CD14-positive monocyte (primary cell): ENCODE measurements around the gene RGS3. TPM values are rescaled to one million over a fixed set of nuclear protein-coding genes. Genes with fewer than 3 reads are reported as not detected.

Experiments used
- DNase-seq, 3 donors: peaks; one replicate each; pipeline ENCODE4 v3.0.0-alpha.2; 2011 to 2022
- H2AFZ ChIP-seq: 2 replicates; pipeline ENCODE4 v1.6.0; 2012; ENCODE audit warnings: mild to moderate bottlenecking, low read depth, low read length, inconsistent platforms; ENCODE audit not compliant: insufficient read depth, poor library complexity, severe bottlenecking
- H3K27ac ChIP-seq, 2 donors: 1 replicate in 1 of 2; 2 replicates in 1 of 2; pipeline ENCODE4 v1.5.1; 2012 to 2013; ENCODE audit warnings: low read length in 2 of 2, control low read depth in 1 of 2, inconsistent platforms in 1 of 2, low read depth in 1 of 2, mild to moderate bottlenecking in 1 of 2
- H3K27me3 ChIP-seq, 2 donors: one replicate each; pipeline versions ENCODE4 v1.6.0 to v1.6.1; 2011 to 2013; ENCODE audit warnings: low read length in 2 of 2; ENCODE audit not compliant: control insufficient read depth in 2 of 2, insufficient read depth in 2 of 2
- H3K36me3 ChIP-seq, 2 donors: replicated peaks in 1 of 2; 1 replicate in 1 of 2; 2 replicates in 1 of 2; pipeline versions ENCODE4 v1.5.1 to v1.6.1; 2012 to 2013; ENCODE audit warnings: low read length in 2 of 2, control low read depth in 1 of 2, inconsistent platforms in 1 of 2, mild to moderate bottlenecking in 1 of 2; ENCODE audit not compliant: insufficient read depth in 2 of 2, control insufficient read depth in 1 of 2
- H3K4me1 ChIP-seq, 2 donors: 1 replicate in 1 of 2; 2 replicates in 1 of 2; pipeline versions ENCODE4 v1.5.1 to v1.6.1; 2012 to 2013; ENCODE audit warnings: low read length in 2 of 2, control low read depth in 1 of 2, inconsistent platforms in 1 of 2, mild to moderate bottlenecking in 1 of 2, moderate library complexity in 1 of 2; ENCODE audit not compliant: insufficient read depth in 2 of 2, control insufficient read depth in 1 of 2
- H3K4me2 ChIP-seq: replicated peaks from 2 replicates; pipeline ENCODE3; 2012; ENCODE audit warnings: low read length, moderate library complexity, mild to moderate bottlenecking; ENCODE audit not compliant: poor library complexity, severe bottlenecking; ENCODE audit errors: extremely low read depth
- H3K4me3 ChIP-seq, 3 experiments: fragments of 200-600 bp in 1 of 3; sonication (generic) in 1 of 3; replicated peaks in 1 of 3; 1 replicate in 2 of 3; 2 replicates in 1 of 3; pipeline ENCODE4 v1.5.1; 2011 to 2013; ENCODE audit warnings: low read length in 3 of 3, mild to moderate bottlenecking in 3 of 3, control low read depth in 2 of 3, low read depth in 2 of 3, inconsistent platforms in 1 of 3, moderate library complexity in 1 of 3
- H3K79me2 ChIP-seq: 2 replicates; pipeline ENCODE4 v1.6.0; 2012; ENCODE audit warnings: mild to moderate bottlenecking, control low read depth, inconsistent platforms, low read length, moderate library complexity; ENCODE audit not compliant: insufficient read depth
- H3K9ac ChIP-seq: 2 replicates; pipeline ENCODE4 v1.6.0; 2017; ENCODE audit warnings: low read length, mild to moderate bottlenecking; ENCODE audit not compliant: insufficient read depth, poor library complexity, severe bottlenecking
- H3K9me3 ChIP-seq, 2 donors: replicated peaks in 1 of 2; 1 replicate in 1 of 2; 2 replicates in 1 of 2; pipeline versions ENCODE4 v1.5.1 to v1.6.1; 2012 to 2013; ENCODE audit warnings: low read length in 2 of 2, control low read depth in 1 of 2; ENCODE audit not compliant: control insufficient read depth in 1 of 2, insufficient read depth in 1 of 2
- H4K20me1 ChIP-seq: 2 replicates; pipeline ENCODE4 v1.6.0; 2012; ENCODE audit warnings: mild to moderate bottlenecking, low read length, control low read depth, moderate library complexity; ENCODE audit not compliant: insufficient read depth
- H3K27ac Mint-ChIP-seq, 7 donors: one replicate each; pipeline ENCODE4 v1.8.0; 2020; ENCODE audit warnings: mild to moderate bottlenecking in 7 of 7, mixed read lengths in 7 of 7, moderate library complexity in 6 of 7, inconsistent platforms in 2 of 7
- H3K27me3 Mint-ChIP-seq, 3 donors: one replicate each; pipeline ENCODE4 v1.8.0; 2021 to 2022; ENCODE audit warnings: low read depth in 3 of 3, mild to moderate bottlenecking in 3 of 3, mixed read lengths in 3 of 3, moderate library complexity in 3 of 3, inconsistent platforms in 1 of 3
- H3K36me3 Mint-ChIP-seq, 2 donors: one replicate each; pipeline ENCODE4 v1.8.0; 2020; ENCODE audit warnings: mixed read lengths in 2 of 2, inconsistent platforms in 1 of 2, mild to moderate bottlenecking in 1 of 2
- H3K4me1 Mint-ChIP-seq: one replicate; pipeline ENCODE4 v1.8.0; 2020; ENCODE audit warnings: mild to moderate bottlenecking, mixed read lengths
- H3K4me3 Mint-ChIP-seq, 2 donors: one replicate each; pipeline ENCODE4 v1.8.0; 2020; ENCODE audit warnings: mild to moderate bottlenecking in 2 of 2, mixed read lengths in 2 of 2, moderate library complexity in 1 of 2
- H3K9me3 Mint-ChIP-seq, 7 donors: one replicate each; pipeline ENCODE4 v1.8.0; 2020 to 2022; ENCODE audit warnings: mixed read lengths in 7 of 7, mild to moderate bottlenecking in 6 of 7, moderate library complexity in 6 of 7, inconsistent platforms in 2 of 7
- CTCF ChIP-seq: fragments of 200-600 bp; IDR thresholded peaks from one replicate; pipeline ENCODE4 v1.8.0; 2022; ENCODE audit warnings: antibody characterized with exemption, mild to moderate bottlenecking
- WGBS: methylation state at CpG from one replicate; pipeline ENCODE4 v1.1.5; 2013; ENCODE audit warnings: missing lambda C conversion rate; ENCODE audit not compliant: insufficient coverage; 5-methylcytosine and 5-hydroxymethylcytosine counted together
- intact Hi-C, 2 donors: fragments of 100-400 bp; cut with micrococcal nuclease; formaldehyde crosslinking; loops; one replicate each; pipeline versions ENCODE4 v1.15.0 to v1.15.1; 2023
- polyA plus RNA-seq, 3 donors: library from polyadenylated mRNA; depleted of rRNA in 1 of 3; unstranded in 2 of 3; stranded (reverse) in 1 of 3; fragments of 300-500 nt in 2 of 3; fragments of >200 nt in 1 of 3; fragmentation: Illumina TruSeq in 2 of 3; gene quantifications; 1 replicate in 2 of 3; 2 replicates in 1 of 3; pipeline ENCODE4 v1.2.3, GENCODE V29; 2012 to 2021

RGS3 gene
- polyA plus RNA-seq, 3 donors = 9.1 to 16.2 (median 15.8) TPM

- DNase-seq = no peak
- no peak overlapping the region for H3K27ac Mint-ChIP-seq
Measured at GRCh38 chr9:113612216-113612747, 148.8 kb downstream of the RGS3 start.

GRCh38 chr9:113612828-113613227, 149.3 kb downstream of the RGS3 start:
- Histone ChIP-seq H3K27me3 (no peaks in the 10 kb centered on the region), H4K20me1 (no peaks in the 10 kb centered on the region), H3K4me3 (no peak overlapping the region), H3K4me1 (no peaks in the 10 kb centered on the region), H3K36me3 (no peaks in the 10 kb centered on the region), H3K27ac (no peak overlapping the region), H3K9me3 (no peaks in the 10 kb centered on the region), H2AFZ (no peak overlapping the region), H3K9ac (no peak overlapping the region), H3K79me2 (no peaks in the 10 kb centered on the region), H3K4me2 (no peak overlapping the region)
- intact Hi-C loops = no loop called here
- Mint-ChIP-seq H3K4me3 (no peak overlapping the region), H3K9me3 (no peaks in the 10 kb centered on the region), H3K4me1 (peaks cover 7% of the 10 kb centered on the region), H3K36me3 (no peaks in the 10 kb centered on the region), H3K27ac (no peak overlapping the region), H3K27me3 (no peaks in the 10 kb centered on the region)
- 98% methylated on average over 4 of the region's 6 CpGs for WGBS
- no peak for DNase-seq
- TF ChIP-seq CTCF = no peak

More at GRCh38 chr9:113612216-113612747, 148.8 kb downstream of the RGS3 start:
- H3K27me3 ChIP-seq = no peaks in the 10 kb centered on the region
- H3K9me3 Mint-ChIP-seq = no peaks in the 10 kb centered on the region
- H3K4me2 ChIP-seq = no peak overlapping the region
- no peaks in the 10 kb centered on the region for H3K4me1 ChIP-seq
- H3K36me3 Mint-ChIP-seq = no peaks in the 10 kb centered on the region
- H3K9ac ChIP-seq = no peak overlapping the region
- no peak overlapping the region for H3K27ac ChIP-seq
- no peaks in the 10 kb centered on the region for H4K20me1 ChIP-seq
- intact Hi-C loops = no loop called here
- peaks cover 7% of the 10 kb centered on the region for H3K4me1 Mint-ChIP-seq
- H3K36me3 ChIP-seq = no peaks in the 10 kb centered on the region
- WGBS = 96% methylated on average over 7 of the region's 11 CpGs
- H2AFZ ChIP-seq = no peak overlapping the region
- H3K27me3 Mint-ChIP-seq = no peaks in the 10 kb centered on the region
- TF ChIP-seq CTCF = no peak
- no peak overlapping the region for H3K4me3 Mint-ChIP-seq
- no peaks in the 10 kb centered on the region for H3K9me3 ChIP-seq
- H3K79me2 ChIP-seq = no peaks in the 10 kb centered on the region
- H3K4me3 ChIP-seq = no peak overlapping the region
